ENCODE data around the gene RFC4. TPM values are rescaled to one million over a fixed set of nuclear protein-coding genes. Genes with fewer than 3 reads are reported as not detected.

The RFC4 gene
- total and polyA plus RNA-seq, 12 donors: 5.3 to 30.6 (median 9.1) TPM

DNA sequence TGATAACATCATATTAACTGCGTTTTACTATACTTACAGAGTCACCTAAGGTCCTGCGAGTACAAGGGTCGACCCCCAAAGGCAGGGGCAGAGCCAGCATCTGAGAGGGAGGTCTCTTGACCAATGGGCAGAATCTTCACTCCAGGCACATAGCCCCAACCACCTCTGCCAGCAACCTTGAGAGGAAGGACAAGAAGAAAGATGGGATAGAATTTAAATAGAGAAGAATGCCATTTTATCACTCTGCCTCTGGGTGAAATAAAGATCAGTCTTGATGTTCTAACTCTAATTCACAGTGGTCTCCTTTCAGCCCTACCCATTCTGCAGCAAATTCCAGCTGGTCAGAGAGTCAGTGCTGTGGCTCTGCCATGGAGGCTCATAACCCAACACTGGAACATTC lies 62.6 kb downstream of the RFC4 start:
- intact Hi-C loops (cut with DNase I): no loop called here
- H3K27me3 ChIP-seq: no peaks in the 10 kb centered on the region
- WGBS, 4 donors: 57 to 67% (median 64%) methylated on average over 3 of the region's 3 CpGs
- no peaks in the 10 kb centered on the region for H3K36me3 ChIP-seq (replicated peaks in 1 of 2)
- H3K27ac ChIP-seq: no peak overlapping the region
- DNase-seq: no peak
- TF ChIP-seq, protein P1, sequence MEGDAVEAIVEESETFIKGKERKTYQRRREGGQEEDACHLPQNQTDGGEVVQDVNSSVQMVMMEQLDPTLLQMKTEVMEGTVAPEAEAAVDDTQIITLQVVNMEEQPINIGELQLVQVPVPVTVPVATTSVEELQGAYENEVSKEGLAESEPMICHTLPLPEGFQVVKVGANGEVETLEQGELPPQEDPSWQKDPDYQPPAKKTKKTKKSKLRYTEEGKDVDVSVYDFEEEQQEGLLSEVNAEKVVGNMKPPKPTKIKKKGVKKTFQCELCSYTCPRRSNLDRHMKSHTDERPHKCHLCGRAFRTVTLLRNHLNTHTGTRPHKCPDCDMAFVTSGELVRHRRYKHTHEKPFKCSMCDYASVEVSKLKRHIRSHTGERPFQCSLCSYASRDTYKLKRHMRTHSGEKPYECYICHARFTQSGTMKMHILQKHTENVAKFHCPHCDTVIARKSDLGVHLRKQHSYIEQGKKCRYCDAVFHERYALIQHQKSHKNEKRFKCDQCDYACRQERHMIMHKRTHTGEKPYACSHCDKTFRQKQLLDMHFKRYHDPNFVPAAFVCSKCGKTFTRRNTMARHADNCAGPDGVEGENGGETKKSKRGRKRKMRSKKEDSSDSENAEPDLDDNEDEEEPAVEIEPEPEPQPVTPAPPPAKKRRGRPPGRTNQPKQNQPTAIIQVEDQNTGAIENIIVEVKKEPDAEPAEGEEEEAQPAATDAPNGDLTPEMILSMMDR (IDR thresholded peaks at IDR 0.05): no peak
- no peak for TF ChIP-seq POLR2A (IDR thresholded peaks at IDR 0.05)
- H3K4me3 ChIP-seq: no peak overlapping the region
- H3K4me1 ChIP-seq (replicated peaks in 1 of 2): no peaks in the 10 kb centered on the region
- H3K9me3 ChIP-seq (replicated peaks in 1 of 3): no peaks in the 10 kb centered on the region

DNA sequence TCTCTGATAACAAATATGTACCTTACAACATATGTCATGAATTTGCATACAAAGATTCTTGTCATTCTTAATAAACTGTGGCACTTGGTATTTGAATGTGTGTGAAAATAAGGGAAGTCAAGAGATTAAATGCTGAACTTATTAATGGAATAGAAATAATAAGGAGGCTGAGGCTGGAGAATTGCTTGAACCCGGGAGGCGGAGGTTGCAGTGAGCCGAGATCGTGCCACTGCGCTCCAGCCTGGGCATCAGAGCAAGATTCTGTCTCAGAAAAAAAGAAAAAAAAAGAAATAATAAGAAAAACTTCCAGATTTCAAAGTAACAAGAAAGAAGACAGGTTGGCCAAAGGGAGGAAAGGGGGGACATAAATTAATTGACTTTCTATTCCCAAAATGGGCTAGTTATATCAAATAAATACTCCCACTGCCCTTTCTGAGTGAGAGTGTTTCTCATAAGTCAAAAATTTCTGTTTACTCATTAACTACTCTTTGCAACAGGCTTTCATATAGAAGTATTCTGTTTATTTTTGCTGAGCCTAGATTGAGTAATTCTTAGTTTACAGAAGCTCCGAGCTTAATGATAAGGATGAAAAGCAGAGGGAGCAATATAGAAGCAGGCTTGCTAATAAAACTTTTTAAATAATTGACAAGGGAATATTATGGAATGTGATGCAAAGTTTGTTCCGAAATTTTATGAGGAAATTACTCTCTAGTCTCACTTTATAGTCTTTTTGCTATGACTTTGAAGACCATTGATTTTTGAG lies 63.5 kb downstream of the RFC4 start:
- DNase-seq: no peak
- WGBS, 4 donors: 75 to 86% (median 82%) methylated on average over 7 of the region's 7 CpGs
- intact Hi-C loops (cut with DNase I): no loop called here
- TF ChIP-seq POLR2A (IDR thresholded peaks at IDR 0.05): no peak
- TF ChIP-seq, protein P1 (IDR thresholded peaks at IDR 0.05): no peak
- no peaks in the 10 kb centered on the region for H3K27me3 ChIP-seq
- H3K9me3 ChIP-seq (replicated peaks in 1 of 3): no peaks in the 10 kb centered on the region
- no peaks in the 10 kb centered on the region for H3K4me1 ChIP-seq (replicated peaks in 1 of 2)
- H3K36me3 ChIP-seq (replicated peaks in 1 of 2): no peaks in the 10 kb centered on the region
- no peak overlapping the region for H3K27ac ChIP-seq
- no peak overlapping the region for H3K4me3 ChIP-seq

MicroRNAs encoded within 50 kb of the gene (microRNA counts, 767-probe panel; counts per million panel counts)
- microRNA hsa-miR-1248: 0 counts per million in 2 donors

Small RNA genes within 50 kb of the gene (microRNA-seq; reads per million reads assigned to microRNA genes)
- gene MIR1248: 9.2 to 22.8 (median 21.9) reads per million in 3 donors

Small RNA genes within 50 kb of the gene (small RNA-seq; reads per million reads assigned to genes)
- gene RF00092 (0 reads per million in 2 donors), gene RNU6-1105P (0 reads per million in 2 donors), gene SNORA4 (0 reads per million in 2 donors), gene SNORA63 (0 reads per million in 2 donors), gene SNORA81 (0 reads per million in 2 donors), gene SNORD2 (0 reads per million in 2 donors)

Other genes starting within 250 kb of the RFC4 start
- 10 to 100 TPM in 5 of 9 donors, 1 to 10 TPM in 4; 7.8 to 21.0 (median 10.1) TPM for gene TBCCD1, start 239.1 kb downstream of the RFC4 start, total RNA-seq
- gene TBCCD1, start 239.1 kb downstream of the RFC4 start, polyA plus RNA-seq: 10 to 100 TPM in 1 of 3 donors, 1 to 10 TPM in 2; 3.3 to 14.2 (median 3.3) TPM
- gene DNAJB11, start 235.8 kb downstream of the RFC4 start, total RNA-seq: 10 to 100 TPM; 20.1 to 70.9 (median 36.2) TPM
- gene DNAJB11, start 235.8 kb downstream of the RFC4 start, polyA plus RNA-seq: 10 to 100 TPM; 41.8 to 93.2 (median 50.1) TPM
- 1 to 10 TPM in 2 of 9 donors, under 1 TPM in 1, not detected in 6; 0.22 to 1.4 (median 1.3) TPM for gene AHSG, start 193.4 kb downstream of the RFC4 start, total RNA-seq
- under 1 TPM in 1 of 3 donors, not detected in 2; 0.26 TPM for gene AHSG, start 193.4 kb downstream of the RFC4 start, polyA plus RNA-seq
- not detected for gene FETUB, start 166.1 kb downstream of the RFC4 start, total RNA-seq
- not detected for gene FETUB, start 166.1 kb downstream of the RFC4 start, polyA plus RNA-seq
- under 1 TPM in 1 of 9 donors, not detected in 8; 0.14 TPM for gene HRG, start 140.5 kb downstream of the RFC4 start, total RNA-seq
- gene HRG, start 140.5 kb downstream of the RFC4 start, polyA plus RNA-seq: under 1 TPM in 1 of 3 donors, not detected in 2; 0.26 TPM
- gene KNG1, start 89.1 kb downstream of the RFC4 start, total RNA-seq: under 1 TPM in 3 of 9 donors, not detected in 6; 0.16 to 0.32 (median 0.19) TPM
- under 1 TPM in 1 of 3 donors, not detected in 2; 0.38 TPM for gene KNG1, start 89.1 kb downstream of the RFC4 start, polyA plus RNA-seq
- 100 to 1,000 TPM; 221 to 791 (median 514) TPM for gene EIF4A2, start 22.9 kb downstream of the RFC4 start, total RNA-seq
- gene EIF4A2, start 22.9 kb downstream of the RFC4 start, polyA plus RNA-seq: 100 to 1,000 TPM; 506 to 547 (median 520) TPM
- gene ADIPOQ, start 36.2 kb upstream of the RFC4 start, total RNA-seq: 10 to 100 TPM in 1 of 9 donors, 1 to 10 TPM in 5, under 1 TPM in 2, not detected in 1; 0.18 to 10.4 (median 2.5) TPM
- gene ADIPOQ, start 36.2 kb upstream of the RFC4 start, polyA plus RNA-seq: 10 to 100 TPM in 1 of 3 donors, under 1 TPM in 2; 0.71 to 18.0 (median 0.97) TPM
- 10 to 100 TPM; 14.1 to 95.0 (median 60.1) TPM for gene ST6GAL1, start 124.0 kb upstream of the RFC4 start, total RNA-seq
- 10 to 100 TPM in 2 of 3 donors, 1 to 10 TPM in 1; 7.2 to 30.9 (median 10.6) TPM for gene ST6GAL1, start 124.0 kb upstream of the RFC4 start, polyA plus RNA-seq